Mesendoderm (in vitro differentiated cells): Measurements from ENCODE around the gene ADGRL3.

Experiments used
- DNase-seq: peaks from one replicate; pipeline ENCODE4 v3.0.0; 2013
- H2AK5ac ChIP-seq: 2 replicates; pipeline ENCODE4 v1.6.1; 2013; ENCODE audit warnings: low read length, inconsistent platforms
- H2BK120ac ChIP-seq: 2 replicates; pipeline ENCODE4 v1.6.1; 2013; ENCODE audit warnings: low read depth, mild to moderate bottlenecking, low read length, moderate library complexity, mixed read lengths
- H2BK15ac ChIP-seq: replicated peaks from 2 replicates; pipeline ENCODE4 v1.6.1; 2013; ENCODE audit warnings: low read depth, mild to moderate bottlenecking, moderate library complexity
- H2BK5ac ChIP-seq: 2 replicates; pipeline ENCODE4 v1.6.1; 2013; ENCODE audit warnings: low read length, inconsistent platforms
- H3K18ac ChIP-seq: 2 replicates; pipeline ENCODE4 v1.6.1; 2013; ENCODE audit warnings: mild to moderate bottlenecking, low read length, mixed read lengths
- H3K23ac ChIP-seq: one replicate; pipeline ENCODE4 v1.6.1; 2013; ENCODE audit warnings: low read length
- H3K27ac ChIP-seq: 2 replicates; pipeline ENCODE4 v1.5.1; 2013; ENCODE audit warnings: low read depth, mild to moderate bottlenecking, inconsistent platforms, low read length, moderate library complexity
- H3K27me3 ChIP-seq: 2 replicates; pipeline ENCODE4 v1.6.1; 2013; ENCODE audit warnings: low read length, control low read depth, mild to moderate bottlenecking, inconsistent platforms; ENCODE audit not compliant: insufficient read depth, poor library complexity
- H3K36me3 ChIP-seq: 2 replicates; pipeline ENCODE4 v1.6.1; 2013; ENCODE audit warnings: low read length, inconsistent platforms; ENCODE audit not compliant: control insufficient read depth, insufficient read depth
- H3K4ac ChIP-seq: one replicate; pipeline ENCODE4 v1.6.1; 2013; ENCODE audit warnings: low read depth, mild to moderate bottlenecking, low read length, moderate library complexity
- H3K4me1 ChIP-seq: 2 replicates; pipeline ENCODE4 v1.6.1; 2013; ENCODE audit warnings: low read depth, low read length, inconsistent platforms; ENCODE audit not compliant: control insufficient read depth
- H3K4me2 ChIP-seq: 2 replicates; pipeline ENCODE4 v1.6.1; 2013; ENCODE audit warnings: low read length
- H3K4me3 ChIP-seq: 2 replicates; pipeline ENCODE4 v1.5.1; 2013; ENCODE audit warnings: mild to moderate bottlenecking, low read length
- H3K56ac ChIP-seq: one replicate; pipeline ENCODE4 v1.6.1; 2013; ENCODE audit warnings: low read length
- H3K79me1 ChIP-seq: 2 replicates; pipeline ENCODE4 v1.6.1; 2013; ENCODE audit warnings: low read length, inconsistent platforms
- H3K79me2 ChIP-seq: 2 replicates; pipeline ENCODE4 v1.6.1; 2013; ENCODE audit warnings: mild to moderate bottlenecking, low read length; ENCODE audit not compliant: control insufficient read depth, insufficient read depth
- H3K9ac ChIP-seq: 2 replicates; pipeline ENCODE4 v1.6.1; 2013; ENCODE audit warnings: low read length, inconsistent platforms
- H4K5ac ChIP-seq: one replicate; pipeline ENCODE4 v1.6.1; 2013; ENCODE audit warnings: low read length
- H4K8ac ChIP-seq: one replicate; pipeline ENCODE4 v1.6.1; 2013; ENCODE audit warnings: low read depth, mild to moderate bottlenecking, control low read depth, low read length, moderate library complexity
- WGBS: extraction: QIAGEN DNeasy Blood & Tissue Kit; methylation state at CpG from one replicate; pipeline ENCODE4 v1.1.7; 2013; ENCODE audit warnings: low lambda C conversion rate, missing lambda C conversion rate; ENCODE audit not compliant: insufficient coverage; ENCODE audit errors: extremely low coverage; 5-methylcytosine and 5-hydroxymethylcytosine counted together

ADGRL3 gene

GRCh38 chr4:62077406-62077805 lies 877.3 kb downstream of the ADGRL3 start:
- no CpG with 5 or more reads among the region's 1 CpG for WGBS
- H3K27ac ChIP-seq = no peak overlapping the region
- no peak overlapping the region for H3K56ac ChIP-seq
- H3K18ac ChIP-seq = no peak overlapping the region
- no peak overlapping the region for H2BK15ac ChIP-seq
- H2BK5ac ChIP-seq = no peak overlapping the region
- no peak overlapping the region for H2AK5ac ChIP-seq
- no peaks in the 10 kb centered on the region for H3K27me3 ChIP-seq
- H3K79me2 ChIP-seq = no peaks in the 10 kb centered on the region
- H3K9ac ChIP-seq = no peak overlapping the region
- no peaks in the 10 kb centered on the region for H3K36me3 ChIP-seq
- H3K4me2 ChIP-seq = no peak overlapping the region
- DNase-seq = no peak
- no peak overlapping the region for H3K4me3 ChIP-seq
- no peak overlapping the region for H3K4ac ChIP-seq
- H3K79me1 ChIP-seq = no peaks in the 10 kb centered on the region
- H3K23ac ChIP-seq = no peak overlapping the region
- no peak overlapping the region for H4K5ac ChIP-seq
- no peak overlapping the region for H4K8ac ChIP-seq
- H3K4me1 ChIP-seq = no peaks in the 10 kb centered on the region
- no peak overlapping the region for H2BK120ac ChIP-seq

GRCh38 chr4:62080431-62080830 lies 880.3 kb downstream of the ADGRL3 start:
- no peak overlapping the region for H2BK5ac ChIP-seq
- H3K23ac ChIP-seq = no peak overlapping the region
- H3K4ac ChIP-seq = no peak overlapping the region
- DNase-seq = no peak
- H3K79me1 ChIP-seq = no peaks in the 10 kb centered on the region
- no peak overlapping the region for H3K56ac ChIP-seq
- H3K36me3 ChIP-seq = no peaks in the 10 kb centered on the region
- H2BK15ac ChIP-seq = no peak overlapping the region
- no peak overlapping the region for H4K5ac ChIP-seq
- no peak overlapping the region for H3K18ac ChIP-seq
- H3K4me3 ChIP-seq = no peak overlapping the region
- H2BK120ac ChIP-seq = no peak overlapping the region
- no peak overlapping the region for H3K9ac ChIP-seq
- H4K8ac ChIP-seq = no peak overlapping the region
- no peaks in the 10 kb centered on the region for H3K27me3 ChIP-seq
- no peaks in the 10 kb centered on the region for H3K4me1 ChIP-seq
- H3K27ac ChIP-seq = no peak overlapping the region
- no CpG with 5 or more reads among the region's 1 CpG for WGBS
- no peaks in the 10 kb centered on the region for H3K79me2 ChIP-seq
- no peak overlapping the region for H3K4me2 ChIP-seq
- no peak overlapping the region for H2AK5ac ChIP-seq

- H3K4me2 ChIP-seq = no peak overlapping the region
- H2BK5ac ChIP-seq = no peak overlapping the region
- no peak overlapping the region for H3K18ac ChIP-seq
- H3K36me3 ChIP-seq = no peaks in the 10 kb centered on the region
- no peak overlapping the region for H3K56ac ChIP-seq
- H2BK120ac ChIP-seq = no peak overlapping the region
- no peak for DNase-seq
- no peaks in the 10 kb centered on the region for H3K79me1 ChIP-seq
- no peak overlapping the region for H4K5ac ChIP-seq
- no peak overlapping the region for H4K8ac ChIP-seq
- H3K79me2 ChIP-seq = no peaks in the 10 kb centered on the region
- H3K4ac ChIP-seq = no peak overlapping the region
- H3K23ac ChIP-seq = no peak overlapping the region
- H3K4me1 ChIP-seq = no peaks in the 10 kb centered on the region
- no peak overlapping the region for H2BK15ac ChIP-seq
- H3K27ac ChIP-seq = no peak overlapping the region
- H3K4me3 ChIP-seq = no peak overlapping the region
- no peaks in the 10 kb centered on the region for H3K27me3 ChIP-seq
- H2AK5ac ChIP-seq = no peak overlapping the region
- H3K9ac ChIP-seq = no peak overlapping the region
Observed at GRCh38 chr4:62087706-62088105, 887.6 kb downstream of the ADGRL3 start.

- no peaks in the 10 kb centered on the region for H3K27me3 ChIP-seq
- no CpG with 5 or more reads among the region's 4 CpGs for WGBS
- no peaks in the 10 kb centered on the region for H3K36me3 ChIP-seq
- H3K4ac ChIP-seq = no peak overlapping the region
- H2BK15ac ChIP-seq = no peak overlapping the region
- H4K8ac ChIP-seq = no peak overlapping the region
- H3K4me1 ChIP-seq = no peaks in the 10 kb centered on the region
- no peak overlapping the region for H3K4me2 ChIP-seq
- no peaks in the 10 kb centered on the region for H3K79me2 ChIP-seq
- DNase-seq = no peak
- H3K27ac ChIP-seq = no peak overlapping the region
- H2BK120ac ChIP-seq = no peak overlapping the region
- H3K18ac ChIP-seq = no peak overlapping the region
- no peak overlapping the region for H3K23ac ChIP-seq
- H2BK5ac ChIP-seq = no peak overlapping the region
- no peak overlapping the region for H4K5ac ChIP-seq
- no peak overlapping the region for H3K9ac ChIP-seq
- no peak overlapping the region for H3K4me3 ChIP-seq
- no peak overlapping the region for H2AK5ac ChIP-seq
- no peak overlapping the region for H3K56ac ChIP-seq
- no peaks in the 10 kb centered on the region for H3K79me1 ChIP-seq
Observed at GRCh38 chr4:62093735-62094134, 893.6 kb downstream of the ADGRL3 start.

- H3K4ac ChIP-seq = no peak overlapping the region
- WGBS = no CpG with 5 or more reads among the region's 2 CpGs
Observed at GRCh38 chr4:62096881-62097280, 896.8 kb downstream of the ADGRL3 start.

GRCh38 chr4:62115216-62115615 lies 915.1 kb downstream of the ADGRL3 start:
- no peak overlapping the region for H3K4ac ChIP-seq
- no peaks in the 10 kb centered on the region for H3K4me1 ChIP-seq
- no peak overlapping the region for H3K23ac ChIP-seq
- no peak overlapping the region for H3K27ac ChIP-seq
- no peaks in the 10 kb centered on the region for H3K79me2 ChIP-seq
- no peak overlapping the region for H4K8ac ChIP-seq
- H2BK15ac ChIP-seq = no peak overlapping the region
- H4K5ac ChIP-seq = no peak overlapping the region
- H3K4me3 ChIP-seq = no peak overlapping the region
- no peak overlapping the region for H2BK5ac ChIP-seq
- DNase-seq = no peak
- no peak overlapping the region for H3K56ac ChIP-seq
- H3K4me2 ChIP-seq = no peak overlapping the region
- no peak overlapping the region for H3K9ac ChIP-seq
- H3K79me1 ChIP-seq = no peaks in the 10 kb centered on the region
- no peak overlapping the region for H2BK120ac ChIP-seq
- no peak overlapping the region for H3K18ac ChIP-seq
- no peaks in the 10 kb centered on the region for H3K36me3 ChIP-seq
- WGBS = no CpG with 5 or more reads among the region's 1 CpG
- H3K27me3 ChIP-seq = no peaks in the 10 kb centered on the region
- H2AK5ac ChIP-seq = no peak overlapping the region

More at GRCh38 chr4:62096881-62097280, 896.8 kb downstream of the ADGRL3 start:
- Histone ChIP-seq H2BK15ac (no peak overlapping the region), H3K56ac (no peak overlapping the region), H4K8ac (no peak overlapping the region), H3K4me1 (no peaks in the 10 kb centered on the region), H3K79me2 (no peaks in the 10 kb centered on the region), H2AK5ac (no peak overlapping the region), H2BK5ac (no peak overlapping the region), H3K4me2 (no peak overlapping the region), H2BK120ac (no peak overlapping the region), H3K27ac (no peak overlapping the region), H3K18ac (no peak overlapping the region), H4K5ac (no peak overlapping the region), H3K27me3 (no peaks in the 10 kb centered on the region), H3K9ac (no peak overlapping the region), H3K79me1 (no peaks in the 10 kb centered on the region), H3K4me3 (no peak overlapping the region), H3K36me3 (no peaks in the 10 kb centered on the region), H3K23ac (no peak overlapping the region)
- DNase-seq = no peak
